Transverse colon (tissue), 4 donors: ENCODE results near the gene ATP10D.

Experiments
- CTCF ChIP-seq, 5 experiments: fragments of 200-600 bp in 3 of 5; fragments of 450-650 bp in 2 of 5; sonication (generic) in 3 of 5; IDR thresholded peaks; 1 replicate in 2 of 5; 2 replicates in 3 of 5; pipeline ENCODE4 v1.5.1; 2016 to 2017; ENCODE audit warnings: antibody characterized with exemption in 5 of 5, inconsistent platforms in 3 of 5, mild to moderate bottlenecking in 2 of 5, moderate library complexity in 1 of 5
- POLR2A ChIP-seq: fragments of 450-650 bp; IDR thresholded peaks from one replicate; pipeline ENCODE4 v1.6.1; 2016; ENCODE audit warnings: antibody characterized with exemption, mild to moderate bottlenecking, moderate library complexity
- POLR2AphosphoS5 ChIP-seq, 3 donors: sonication (generic); formaldehyde crosslinking; IDR thresholded peaks; one replicate each; pipeline ENCODE4 v1.6.1; 2016; ENCODE audit warnings: antibody characterized with exemption in 3 of 3

GRCh38 chr4:47543331-47543730, 58.3 kb downstream of the ATP10D start:
- no peak for TF ChIP-seq CTCF (IDR thresholded peaks at IDR 0.05)
- no peak for TF ChIP-seq POLR2A
- no peak for TF ChIP-seq POLR2AphosphoS5 (IDR thresholded peaks at IDR 0.05)
